DND-41 (cell line): ENCODE measurements around the gene PTPRG.

Experiments
- ATAC-seq: fragments of 200-7000 bp; cut with Tn5 transposase; 3 replicates; pipeline ENCODE4 v1.9.1; 2021; ENCODE audit warnings: low read depth; ENCODE audit not compliant: insufficient read depth
- DNase-seq: peaks from one replicate; pipeline ENCODE4 v3.0.0-alpha.2; 2020
- H2AFZ ChIP-seq: 2 replicates; pipeline ENCODE4 v1.6.0; 2012; ENCODE audit warnings: low read depth, low read length
- H3K27ac ChIP-seq: 2 replicates; pipeline ENCODE4 v1.5.1; 2012; ENCODE audit warnings: low read length, inconsistent platforms
- H3K27me3 ChIP-seq: fragments of 200-600 bp; sonication (generic); 2 replicates; pipeline ENCODE4 v1.6.0; 2012; ENCODE audit warnings: low read length, mild to moderate bottlenecking, inconsistent platforms; ENCODE audit not compliant: insufficient read depth, poor library complexity
- H3K36me3 ChIP-seq: 2 replicates; pipeline ENCODE4 v1.5.1; 2012; ENCODE audit warnings: low read length, inconsistent platforms; ENCODE audit not compliant: insufficient read depth
- H3K4me1 ChIP-seq: 2 replicates; pipeline ENCODE4 v1.5.1; 2012; ENCODE audit warnings: mild to moderate bottlenecking, low read length; ENCODE audit not compliant: insufficient read depth
- H3K4me2 ChIP-seq: 2 replicates; pipeline ENCODE4 v1.6.0; 2012; ENCODE audit warnings: mild to moderate bottlenecking, moderate library complexity, low read length, inconsistent platforms; ENCODE audit not compliant: insufficient read depth
- H3K4me3 ChIP-seq, 2 experiments: fragments of 200-600 bp in 1 of 2; shearing (Covaris generic) in 1 of 2; 2 replicates each; pipeline ENCODE4 v1.5.1; 2012 to 2016; ENCODE audit warnings: inconsistent platforms in 2 of 2, low read length in 2 of 2, mild to moderate bottlenecking in 2 of 2, low read depth in 1 of 2, moderate library complexity in 1 of 2
- H3K79me2 ChIP-seq: 2 replicates; pipeline ENCODE4 v1.6.0; 2012; ENCODE audit warnings: low read length, inconsistent platforms; ENCODE audit not compliant: insufficient read depth
- H3K9ac ChIP-seq: 2 replicates; pipeline ENCODE4 v1.6.0; 2012; ENCODE audit warnings: low read depth, mild to moderate bottlenecking, inconsistent platforms, low read length, moderate library complexity
- H3K9me3 ChIP-seq: 2 replicates; pipeline ENCODE4 v1.5.1; 2012; ENCODE audit warnings: low read length, moderate library complexity, mild to moderate bottlenecking, inconsistent platforms; ENCODE audit not compliant: insufficient read depth, severe bottlenecking
- H4K20me1 ChIP-seq: 2 replicates; pipeline ENCODE4 v1.6.0; 2012; ENCODE audit warnings: low read length; ENCODE audit not compliant: insufficient read depth
- EZH2 ChIP-seq: IDR thresholded peaks from 3 replicates; pipeline ENCODE4 v1.6.1; 2012; ENCODE audit warnings: borderline replicate concordance, low read depth, mild to moderate bottlenecking, moderate library complexity, low read length, inconsistent platforms; ENCODE audit not compliant: severe bottlenecking
- TF ChIP-seq, protein P1 (sequence below): IDR thresholded peaks from 2 replicates; pipeline ENCODE4 v1.5.1; 2012; ENCODE audit warnings: borderline replicate concordance, low read length, moderate library complexity, mild to moderate bottlenecking; ENCODE audit not compliant: poor library complexity, severe bottlenecking; ENCODE audit errors: extremely low read depth

The PTPRG gene

DNA sequence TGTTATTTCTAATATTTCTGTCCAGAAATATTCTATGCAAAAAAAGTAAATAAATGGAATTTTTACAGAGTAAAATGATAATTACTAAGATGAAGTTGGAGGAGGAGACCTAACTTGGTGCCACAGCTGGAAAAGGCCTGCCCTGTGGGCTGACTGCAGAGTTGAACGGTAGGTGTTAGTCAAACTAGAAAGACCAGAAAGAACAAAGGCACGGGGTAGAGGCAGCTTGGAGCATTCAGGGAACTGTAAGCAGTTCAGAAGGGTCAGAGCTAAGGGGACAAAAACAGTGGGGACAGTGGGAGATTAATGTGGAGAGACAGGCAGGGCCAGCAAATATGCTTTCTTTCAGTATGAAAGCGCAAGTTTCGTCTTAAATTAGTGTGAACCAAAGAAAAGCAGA is 39.3 kb upstream of the PTPRG start:
- H3K9ac ChIP-seq: no peak overlapping the region
- H3K27me3 ChIP-seq: no peaks in the 10 kb centered on the region
- DNase-seq (no peak), ATAC-seq (no peak)
- H3K9me3 ChIP-seq: no peaks in the 10 kb centered on the region
- H3K27ac ChIP-seq: no peak overlapping the region
- no peaks in the 10 kb centered on the region for H3K4me1 ChIP-seq
- TF ChIP-seq, protein P1, sequence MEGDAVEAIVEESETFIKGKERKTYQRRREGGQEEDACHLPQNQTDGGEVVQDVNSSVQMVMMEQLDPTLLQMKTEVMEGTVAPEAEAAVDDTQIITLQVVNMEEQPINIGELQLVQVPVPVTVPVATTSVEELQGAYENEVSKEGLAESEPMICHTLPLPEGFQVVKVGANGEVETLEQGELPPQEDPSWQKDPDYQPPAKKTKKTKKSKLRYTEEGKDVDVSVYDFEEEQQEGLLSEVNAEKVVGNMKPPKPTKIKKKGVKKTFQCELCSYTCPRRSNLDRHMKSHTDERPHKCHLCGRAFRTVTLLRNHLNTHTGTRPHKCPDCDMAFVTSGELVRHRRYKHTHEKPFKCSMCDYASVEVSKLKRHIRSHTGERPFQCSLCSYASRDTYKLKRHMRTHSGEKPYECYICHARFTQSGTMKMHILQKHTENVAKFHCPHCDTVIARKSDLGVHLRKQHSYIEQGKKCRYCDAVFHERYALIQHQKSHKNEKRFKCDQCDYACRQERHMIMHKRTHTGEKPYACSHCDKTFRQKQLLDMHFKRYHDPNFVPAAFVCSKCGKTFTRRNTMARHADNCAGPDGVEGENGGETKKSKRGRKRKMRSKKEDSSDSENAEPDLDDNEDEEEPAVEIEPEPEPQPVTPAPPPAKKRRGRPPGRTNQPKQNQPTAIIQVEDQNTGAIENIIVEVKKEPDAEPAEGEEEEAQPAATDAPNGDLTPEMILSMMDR: no peak
- TF ChIP-seq EZH2: no peak
- no peaks in the 10 kb centered on the region for H3K36me3 ChIP-seq
- no peaks in the 10 kb centered on the region for H3K79me2 ChIP-seq
- H2AFZ ChIP-seq: no peak overlapping the region
- H3K4me2 ChIP-seq: no peak overlapping the region
- H4K20me1 ChIP-seq: no peaks in the 10 kb centered on the region
- H3K4me3 ChIP-seq: no peak overlapping the region

DNA sequence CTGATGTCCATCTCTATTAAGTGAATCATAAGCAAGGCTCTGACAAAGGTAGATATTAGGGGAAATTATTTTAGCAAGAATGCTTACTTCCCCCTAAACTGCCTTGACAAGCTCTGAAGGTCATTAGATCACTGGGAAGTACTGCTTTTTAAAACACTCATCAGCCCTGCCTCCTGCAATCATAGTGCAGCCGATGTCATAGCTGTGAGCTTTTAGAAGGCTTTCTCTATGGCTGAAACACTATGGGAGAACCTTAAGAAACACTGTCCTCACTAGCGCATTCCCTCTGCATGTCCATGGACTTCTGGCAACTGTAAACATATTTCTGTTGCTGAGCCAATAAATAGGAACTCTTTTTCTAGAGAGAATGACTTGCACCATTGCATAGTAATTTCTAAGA is 38.7 kb upstream of the PTPRG start:
- Histone ChIP-seq H3K4me2 (no peak overlapping the region), H3K4me1 (no peaks in the 10 kb centered on the region), H3K36me3 (no peaks in the 10 kb centered on the region), H2AFZ (no peak overlapping the region), H3K9me3 (no peaks in the 10 kb centered on the region), H3K27me3 (no peaks in the 10 kb centered on the region), H3K4me3 (no peak overlapping the region), H3K27ac (no peak overlapping the region), H4K20me1 (no peaks in the 10 kb centered on the region), H3K9ac (no peak overlapping the region), H3K79me2 (no peaks in the 10 kb centered on the region)
- DNase-seq (no peak), ATAC-seq (no peak)
- TF ChIP-seq, protein P1: no peak
- no peak for TF ChIP-seq EZH2

DNA sequence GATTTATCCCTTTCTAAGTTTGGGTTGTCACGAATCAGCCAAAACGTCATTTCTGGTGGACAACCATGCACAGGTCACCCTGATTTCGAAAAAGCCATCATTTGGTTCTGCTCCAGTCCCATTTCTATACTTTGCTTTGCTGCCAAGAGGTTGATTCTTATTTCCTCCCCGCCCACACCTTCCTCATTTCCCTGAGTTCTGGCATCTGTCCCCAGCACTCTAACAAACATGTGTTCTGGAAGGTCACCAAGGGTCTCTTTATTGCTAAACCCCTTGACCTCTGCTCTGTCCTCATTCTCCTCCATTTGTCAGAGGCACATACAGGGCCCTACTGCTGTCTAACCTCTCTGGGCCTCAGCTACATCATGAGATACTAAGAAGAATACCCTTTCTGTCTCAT is 36.4 kb upstream of the PTPRG start:
- Histone ChIP-seq H3K36me3 (no peaks in the 10 kb centered on the region), H3K79me2 (no peaks in the 10 kb centered on the region), H3K4me2 (no peak overlapping the region), H3K27ac (no peak overlapping the region), H3K9me3 (no peaks in the 10 kb centered on the region), H3K27me3 (no peaks in the 10 kb centered on the region), H3K9ac (no peak overlapping the region), H4K20me1 (no peaks in the 10 kb centered on the region), H3K4me3 (no peak overlapping the region), H3K4me1 (no peaks in the 10 kb centered on the region), H2AFZ (no peak overlapping the region)
- no peak for ATAC-seq
- no peak for DNase-seq
- no peak for TF ChIP-seq EZH2
- TF ChIP-seq, protein P1: no peak

DNA sequence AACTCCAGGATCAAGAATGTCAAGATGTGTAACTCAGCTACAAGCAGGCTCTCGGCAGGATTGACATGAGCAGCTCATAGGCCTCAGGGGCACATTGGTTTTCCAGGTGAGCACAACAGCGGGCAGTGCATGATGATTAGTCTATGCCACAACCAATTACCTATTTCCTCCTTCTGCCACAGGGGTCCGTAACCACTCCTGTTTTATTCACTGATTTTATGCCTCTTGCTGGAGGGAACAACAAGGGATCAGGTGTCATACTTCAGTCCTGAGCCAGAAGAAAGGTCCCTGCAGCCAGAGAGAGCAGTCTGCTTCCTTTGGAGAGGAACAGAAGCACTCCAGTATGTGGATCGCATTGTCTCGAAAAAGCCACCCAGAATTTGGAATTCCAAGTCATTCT is 35.1 kb upstream of the PTPRG start:
- DNase-seq (no peak), ATAC-seq (no peak)
- no peak for TF ChIP-seq EZH2
- TF ChIP-seq, protein P1: no peak
- Histone ChIP-seq H4K20me1 (no peaks in the 10 kb centered on the region), H3K27me3 (no peaks in the 10 kb centered on the region), H3K79me2 (no peaks in the 10 kb centered on the region), H3K4me2 (no peak overlapping the region), H3K27ac (no peak overlapping the region), H3K9me3 (no peaks in the 10 kb centered on the region), H3K4me3 (no peak overlapping the region), H3K4me1 (no peaks in the 10 kb centered on the region), H2AFZ (no peak overlapping the region), H3K36me3 (no peaks in the 10 kb centered on the region), H3K9ac (no peak overlapping the region)
